Measurements from ENCODE around the gene STOML2. TPM values are rescaled to one million over a fixed set of nuclear protein-coding genes. Genes with fewer than 3 reads are reported as not detected.
A peak's percentile ranks its signal among the peaks of the same experiment; 100 is the strongest.

Gene STOML2
- total RNA-seq, 1 donor from 2014 or later = 95.2 TPM

- intact Hi-C loops (cut with DNase I) = loop anchor here (10.0 kb wide), 2 partner anchors 444 to 494 kb away; partner anchors contain the start of gene TESK1
- DNase-seq (ENCODE audit: low spot score) = no peak
Measured at GRCh38 chr9:35110327-35110761, 7.4 kb upstream of the STOML2 start.

GRCh38 chr9:35108946-35109575 is 6.1 kb upstream of the STOML2 start:
- DNase-seq (ENCODE audit: low spot score) = no peak
- intact Hi-C loops (cut with DNase I) = no loop called here

- intact Hi-C loops (cut with DNase I) = no loop called here
- no peak for DNase-seq (ENCODE audit: low spot score)
Measured at GRCh38 chr9:35108461-35108860, 5.5 kb upstream of the STOML2 start.

GRCh38 chr9:35107297-35108290 is 4.7 kb upstream of the STOML2 start:
- intact Hi-C loops (cut with DNase I) = no loop called here
- DNase-seq (ENCODE audit: low spot score) = no peak

- intact Hi-C loops (cut with DNase I) = no loop called here
- no peak for DNase-seq (ENCODE audit: low spot score)
Measured at GRCh38 chr9:35106343-35106730, 3.4 kb upstream of the STOML2 start.

- intact Hi-C loops (cut with DNase I) = no loop called here
Measured at GRCh38 chr9:35105571-35106342, 2.8 kb upstream of the STOML2 start.

GRCh38 chr9:35105126-35105525 is 2.2 kb upstream of the STOML2 start:
- DNase-seq (ENCODE audit: low spot score) = no peak
- intact Hi-C loops (cut with DNase I) = no loop called here

More at GRCh38 chr9:35105571-35106342, 2.8 kb upstream of the STOML2 start:
- DNase-seq (ENCODE audit: low spot score) = no peak

- intact Hi-C loops (cut with DNase I) = no loop called here
- no peak for DNase-seq (ENCODE audit: low spot score)
Measured at GRCh38 chr9:35104586-35104985, 1.7 kb upstream of the STOML2 start.

GRCh38 chr9:35103660-35104191 is 795 bp upstream of the STOML2 start:
- no peak for DNase-seq (ENCODE audit: low spot score)
- intact Hi-C loops (cut with DNase I) = no loop called here

- no peak for DNase-seq (ENCODE audit: low spot score)
- intact Hi-C loops (cut with DNase I) = no loop called here
Measured at GRCh38 chr9:35102465-35102768, 514 bp downstream of the STOML2 start.

GRCh38 chr9:35097573-35097972 is 5.4 kb downstream of the STOML2 start:
- intact Hi-C loops (cut with DNase I) = loop anchor here (2.0 kb wide), 1 partner anchor 17 kb away; no protein-coding TSS in a partner anchor

GRCh38 chr9:35096035-35096849 is 6.7 kb downstream of the STOML2 start, which contains the start of gene PIGO:
Gene PIGO, minus strand, starts transcription at chr9:35096591. Its CDS starts 1,026 bp downstream, at chr9:35095565.
- DNase-seq (ENCODE audit: low spot score) = peak; percentile 94
- intact Hi-C loops (cut with DNase I) = loop anchor here (2.0 kb wide), 1 partner anchor 15 kb away; no protein-coding TSS in a partner anchor

More at GRCh38 chr9:35097573-35097972, 5.4 kb downstream of the STOML2 start:
- no peak for DNase-seq (ENCODE audit: low spot score)

- no peak for DNase-seq (ENCODE audit: low spot score)
- intact Hi-C loops (cut with DNase I) = loop anchor here (5.0 kb wide), 1 partner anchor 194 kb away; a partner anchor contains a TSS
Measured at GRCh38 chr9:35091536-35091935, 11.4 kb downstream of the STOML2 start.

GRCh38 chr9:35089434-35089833 is 13.5 kb downstream of the STOML2 start:
- intact Hi-C loops (cut with DNase I) = no loop called here

GRCh38 chr9:35085078-35085477 is 17.9 kb downstream of the STOML2 start:
- intact Hi-C loops (cut with DNase I) = no loop called here
- DNase-seq (ENCODE audit: low spot score) = no peak

More at GRCh38 chr9:35089434-35089833, 13.5 kb downstream of the STOML2 start:
- no peak for DNase-seq (ENCODE audit: low spot score)

- DNase-seq (ENCODE audit: low spot score) = peak; percentile 97
- intact Hi-C loops (cut with DNase I) = loop anchor here (2.0 to 10.0 kb wide), 2 partner anchors 17 to 525 kb away; partner anchors contain the start of genes PIGO and TESK1
Measured at GRCh38 chr9:35079426-35080341, 23.2 kb downstream of the STOML2 start, which contains the start of gene FANCG. Gene FANCG, minus strand, starts transcription at chr9:35079942. Its CDS starts 418 bp downstream, at chr9:35079524.

- intact Hi-C loops (cut with DNase I) = loop anchor here (10.0 kb wide), 1 partner anchor 526 kb away; the partner anchor contains the start of gene TESK1
- DNase-seq (ENCODE audit: low spot score) = no peak
Measured at GRCh38 chr9:35079041-35079425, 23.9 kb downstream of the STOML2 start.
